T1000 (cell line): ENCODE measurements around the gene FAM171A2.
"Not testable (repeated sequence)": the region's sequence is repeated elsewhere in the genome, so short reads cannot be mapped to it uniquely, and the experiment has no call there.

Source experiments
- DNase-seq: peaks from one replicate; lab custom pipeline; 2025; ENCODE audit warnings: mixed read lengths; lab: John Stamatoyannopoulos, UW

FAM171A2 gene

DNA sequence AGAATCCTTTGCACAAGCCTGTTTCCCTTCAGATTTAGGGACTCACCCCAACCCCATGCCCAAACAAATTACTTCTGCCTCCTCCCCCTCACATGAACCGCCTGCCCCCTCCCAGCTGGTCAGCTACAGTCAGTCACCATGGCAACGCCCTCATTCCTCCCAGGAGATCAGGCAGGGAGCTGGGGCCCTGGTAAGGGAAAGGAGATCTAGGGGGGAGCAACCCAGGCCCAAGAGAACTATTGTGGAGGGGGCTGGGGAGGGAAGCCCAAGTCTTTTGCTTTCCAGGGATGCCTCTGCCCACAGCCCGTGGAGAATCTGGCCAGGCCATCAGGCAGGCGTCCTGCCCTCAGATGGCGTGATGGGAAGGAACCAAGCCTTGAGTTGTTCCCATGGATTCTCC, 2.8 kb downstream of the FAM171A2 start:
- DNase-seq: no peak

DNA sequence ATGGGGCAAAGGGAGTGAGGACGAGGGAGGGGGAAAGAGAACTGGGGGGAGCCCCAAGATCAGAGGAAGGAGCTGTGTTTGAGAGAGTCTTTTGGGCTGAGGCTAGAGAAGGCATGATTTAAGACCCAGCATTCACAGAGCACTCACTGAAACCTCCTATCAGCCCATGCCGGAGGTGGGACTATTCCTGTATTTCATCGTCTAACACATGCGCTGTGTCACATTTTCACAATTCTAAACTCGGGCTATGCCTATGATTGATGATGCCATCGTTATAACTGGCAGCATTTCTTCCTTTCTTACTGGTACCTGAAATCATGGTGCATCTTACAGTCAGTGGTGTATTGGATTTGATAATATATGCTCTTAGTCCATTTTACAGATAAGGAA, 3.5 kb downstream of the FAM171A2 start:
- DNase-seq: no peak

DNA sequence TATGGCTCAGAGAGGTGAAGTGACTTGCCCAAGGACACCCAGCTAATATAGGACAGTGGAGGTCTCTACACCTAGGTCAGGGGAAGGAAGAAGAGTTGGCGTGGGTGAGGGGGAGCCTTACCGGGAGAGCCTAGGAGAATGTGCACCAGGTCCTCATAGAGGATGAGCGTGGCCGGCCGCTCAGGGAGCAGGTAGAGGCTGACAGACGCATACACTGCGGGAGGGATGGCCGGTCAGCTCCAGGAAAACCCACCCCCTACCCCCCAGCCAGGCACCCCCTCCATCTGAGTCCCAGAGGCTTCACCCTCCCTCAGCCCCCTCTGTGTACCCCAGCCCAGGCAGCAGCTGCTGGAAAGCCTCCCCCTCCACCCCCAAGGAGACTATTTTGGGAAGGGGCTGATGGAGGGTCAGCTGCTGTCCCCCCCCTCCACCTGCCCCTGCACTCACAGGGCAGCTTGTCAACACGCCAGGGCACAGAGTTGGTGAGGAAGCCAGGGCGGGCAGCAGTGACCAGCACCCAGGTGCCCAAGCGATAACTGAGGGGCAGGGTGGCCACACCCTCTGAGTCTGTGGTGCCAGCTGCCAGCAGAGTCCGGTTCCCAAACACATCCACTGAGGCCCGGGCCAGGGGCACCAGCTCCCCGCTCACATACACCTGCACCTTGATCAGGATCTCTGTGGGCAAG, 4.1 kb downstream of the FAM171A2 start:
- no peak for DNase-seq

DNA sequence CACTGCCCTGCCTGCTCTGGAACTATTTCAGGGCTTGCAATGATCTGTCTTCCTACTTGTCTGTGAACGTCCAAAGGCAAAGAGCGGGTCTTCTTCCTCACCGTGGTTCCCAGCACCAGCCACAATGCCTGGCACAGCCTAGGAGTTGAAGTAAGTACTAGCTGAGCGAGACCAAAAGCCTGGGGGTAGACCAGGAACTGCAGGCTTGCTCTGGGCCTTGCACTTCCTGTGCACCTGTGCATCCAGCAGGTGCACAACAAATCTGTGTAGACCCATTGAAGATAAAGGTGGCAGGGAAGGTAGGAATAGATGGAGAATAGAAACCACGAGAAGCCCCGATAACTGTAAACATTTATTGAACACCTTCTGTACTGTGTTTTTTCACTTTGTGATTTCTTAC, 4.6 kb downstream of the FAM171A2 start:
- DNase-seq: no peak

DNA sequence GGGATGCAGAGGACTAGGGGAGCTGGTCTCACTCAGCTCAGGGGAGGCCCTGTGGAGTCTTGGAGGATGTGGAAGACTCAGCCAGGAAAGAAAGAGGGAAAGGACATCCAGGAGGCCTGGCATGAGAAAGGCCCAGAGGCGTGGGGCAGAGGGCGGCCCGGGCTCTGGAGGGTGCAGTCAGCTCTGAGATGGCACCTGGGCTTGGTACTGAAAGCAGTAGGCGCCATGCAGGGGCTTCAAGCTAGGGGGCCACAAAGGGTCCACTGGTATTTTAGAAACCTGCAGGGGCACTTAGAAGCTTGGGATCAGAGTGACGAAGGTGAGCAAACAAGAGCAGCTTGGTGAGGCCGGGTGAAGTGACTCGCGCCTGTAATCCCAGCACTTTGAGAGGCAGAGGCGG, 5.6 kb downstream of the FAM171A2 start:
- DNase-seq: no peak

DNA sequence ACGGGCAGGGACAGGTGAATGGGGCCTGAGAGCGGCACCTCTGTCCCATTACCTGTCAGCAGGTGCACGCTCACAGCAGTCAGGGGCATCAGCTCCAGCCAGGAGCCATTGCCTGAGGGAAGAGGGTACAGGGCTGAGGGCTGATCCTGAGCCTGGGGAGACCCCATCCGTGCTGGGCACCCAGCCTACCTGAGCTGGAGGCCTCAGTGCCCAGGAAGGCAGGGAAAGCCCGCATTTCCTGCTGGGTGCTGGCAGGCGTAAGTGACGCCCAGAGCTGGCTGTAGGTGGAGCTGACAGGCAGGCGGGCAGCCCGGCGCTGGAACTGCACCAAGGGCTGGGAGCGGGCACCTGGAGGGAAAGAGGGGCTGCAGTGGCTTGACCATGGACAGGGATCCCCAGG, 7.4 kb downstream of the FAM171A2 start:
- no peak for DNase-seq

DNA sequence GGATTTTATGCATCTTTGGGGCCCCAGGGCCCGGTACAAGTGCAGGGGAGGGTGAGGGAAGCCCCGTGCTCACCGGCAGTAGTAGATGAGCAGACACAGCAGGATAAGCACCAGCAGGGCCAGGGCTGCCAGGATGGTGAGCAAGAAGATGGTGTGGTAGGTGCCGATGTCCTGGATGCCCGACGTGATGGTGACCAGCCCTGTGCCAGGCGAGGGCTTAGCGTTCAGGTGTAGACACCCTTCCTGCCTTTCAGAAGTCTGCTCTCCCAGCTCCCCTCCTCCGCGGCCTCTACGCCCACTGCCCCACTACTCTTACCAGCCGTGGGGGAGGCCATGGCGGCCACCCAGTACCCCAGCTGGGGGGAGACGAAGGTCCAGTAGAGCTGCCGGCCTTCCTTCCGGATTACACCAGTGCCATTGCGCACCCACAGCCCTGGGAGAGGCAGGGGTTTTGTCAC, 8.0 kb downstream of the FAM171A2 start:
- DNase-seq: no peak

DNA sequence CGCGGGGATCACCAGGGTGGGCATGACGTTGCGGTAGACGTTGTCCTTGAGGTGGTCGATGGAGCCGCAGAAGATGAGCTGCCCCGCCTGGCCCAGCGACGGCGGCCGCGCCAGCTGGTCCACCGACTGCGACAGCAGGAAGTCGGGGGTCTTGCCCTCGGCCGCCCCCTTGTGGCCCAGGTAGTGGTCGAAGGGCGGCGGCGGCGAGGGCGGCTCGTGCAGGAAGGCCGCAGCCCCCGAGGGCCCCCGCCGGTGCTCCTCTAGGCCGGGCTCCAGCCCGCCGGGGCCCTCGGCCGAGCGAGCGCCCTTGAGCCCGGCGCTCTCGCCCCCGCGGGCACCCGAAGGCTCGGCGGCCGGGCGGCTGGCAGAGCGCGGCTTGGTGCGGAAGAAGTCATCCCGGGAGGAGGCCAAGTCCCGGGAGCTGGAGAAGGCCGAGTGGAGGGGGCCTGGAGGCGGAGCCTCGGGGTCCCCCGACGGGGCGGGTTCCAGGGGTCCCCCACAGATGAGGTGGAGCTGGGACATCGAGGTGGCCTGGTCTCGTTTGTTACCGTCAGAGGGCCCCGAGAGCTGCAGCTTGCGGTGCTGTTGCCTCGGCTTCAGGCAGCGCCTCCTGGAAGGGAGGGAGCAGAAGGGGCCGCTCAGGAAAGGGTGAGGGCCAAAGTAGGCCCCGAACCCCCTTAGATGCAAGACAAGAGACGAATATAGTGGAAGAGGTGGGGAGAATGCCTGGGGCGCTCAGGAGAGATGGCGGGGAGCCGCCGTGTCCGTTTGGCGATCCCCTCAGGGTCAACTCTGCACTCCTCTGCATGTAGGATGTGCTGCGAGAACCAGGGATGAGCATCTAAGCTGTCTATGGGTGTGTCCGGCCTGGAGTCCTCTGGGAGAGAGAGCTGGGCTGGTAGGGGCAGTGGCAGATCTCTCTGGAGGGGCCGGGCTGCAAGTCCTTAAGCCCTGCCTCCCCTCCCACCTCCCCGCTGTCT, 8.8 kb downstream of the FAM171A2 start:
- no peak for DNase-seq

DNA sequence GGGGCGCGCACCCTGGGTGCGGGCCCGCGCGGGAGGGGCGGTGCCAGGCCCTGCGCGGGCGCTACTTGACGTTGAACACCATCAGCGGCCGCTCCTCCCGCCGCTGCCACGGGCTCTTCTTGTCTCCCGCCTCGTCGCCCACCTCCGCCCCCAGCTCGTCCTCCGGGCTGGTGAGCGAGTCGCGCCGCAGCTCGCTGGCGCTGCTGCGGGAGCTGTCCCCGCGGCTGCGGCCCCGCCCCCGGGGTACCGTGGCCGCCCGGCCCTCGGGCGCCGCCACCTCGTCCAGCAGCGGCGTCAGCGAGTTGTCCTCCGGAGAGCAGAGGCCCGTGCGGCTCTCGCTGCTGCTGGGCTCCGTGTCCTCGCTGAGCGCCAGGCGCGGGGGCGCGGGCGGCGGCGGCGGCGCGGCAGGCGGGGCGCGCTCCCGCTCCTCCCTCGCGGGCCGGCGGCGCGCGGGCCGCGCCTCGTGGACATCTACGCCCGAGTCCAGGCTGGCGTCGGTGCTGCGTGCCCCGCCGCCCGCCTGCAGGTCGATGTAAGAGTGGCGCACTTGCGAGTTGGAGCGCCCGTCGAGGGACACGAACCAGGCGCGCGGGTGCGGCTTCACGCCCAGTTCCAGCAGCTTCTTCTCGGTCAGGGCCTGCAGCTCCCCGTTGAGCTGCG, 9.9 kb downstream of the FAM171A2 start:
- DNase-seq: no peak

DNA sequence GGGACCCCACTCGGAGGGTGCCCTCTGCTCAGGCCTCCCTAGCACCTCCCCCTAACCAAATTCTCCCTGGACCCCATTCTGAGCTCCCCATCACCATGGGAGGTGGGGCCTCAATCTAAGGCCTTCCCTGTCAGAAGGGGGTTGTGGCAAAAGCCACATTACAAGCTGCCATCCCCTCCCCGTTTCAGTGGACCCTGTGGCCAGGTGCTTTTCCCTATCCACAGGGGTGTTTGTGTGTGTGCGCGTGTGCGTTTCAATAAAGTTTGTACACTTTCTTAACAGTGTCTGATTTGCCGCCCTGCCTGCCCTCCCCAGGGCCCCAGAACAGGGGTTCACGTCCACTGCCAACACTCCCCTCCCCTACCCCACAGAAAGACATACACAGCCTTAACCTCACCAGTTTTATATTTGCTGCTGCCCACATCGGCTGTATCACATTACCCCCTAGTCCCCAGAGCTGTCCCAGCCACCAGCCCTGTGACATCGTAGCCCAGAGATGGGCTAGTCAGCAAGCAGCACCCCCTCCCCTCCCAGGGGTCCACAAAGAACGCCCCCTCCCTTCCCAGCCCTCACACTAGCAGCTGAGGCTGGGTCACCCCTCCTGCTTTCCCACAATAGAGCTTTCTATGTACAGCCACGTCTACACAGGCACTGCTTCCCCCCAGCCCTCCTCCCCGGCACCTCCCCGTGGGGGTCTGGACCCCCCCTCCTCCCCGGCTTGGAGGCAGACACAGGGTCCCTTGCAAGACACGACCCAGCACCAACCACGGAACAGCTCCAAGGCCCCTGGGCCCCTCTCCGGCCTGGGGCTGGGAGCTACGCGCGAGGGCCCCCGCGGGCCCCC, 10.6 kb downstream of the FAM171A2 start:
- no peak for DNase-seq

DNA sequence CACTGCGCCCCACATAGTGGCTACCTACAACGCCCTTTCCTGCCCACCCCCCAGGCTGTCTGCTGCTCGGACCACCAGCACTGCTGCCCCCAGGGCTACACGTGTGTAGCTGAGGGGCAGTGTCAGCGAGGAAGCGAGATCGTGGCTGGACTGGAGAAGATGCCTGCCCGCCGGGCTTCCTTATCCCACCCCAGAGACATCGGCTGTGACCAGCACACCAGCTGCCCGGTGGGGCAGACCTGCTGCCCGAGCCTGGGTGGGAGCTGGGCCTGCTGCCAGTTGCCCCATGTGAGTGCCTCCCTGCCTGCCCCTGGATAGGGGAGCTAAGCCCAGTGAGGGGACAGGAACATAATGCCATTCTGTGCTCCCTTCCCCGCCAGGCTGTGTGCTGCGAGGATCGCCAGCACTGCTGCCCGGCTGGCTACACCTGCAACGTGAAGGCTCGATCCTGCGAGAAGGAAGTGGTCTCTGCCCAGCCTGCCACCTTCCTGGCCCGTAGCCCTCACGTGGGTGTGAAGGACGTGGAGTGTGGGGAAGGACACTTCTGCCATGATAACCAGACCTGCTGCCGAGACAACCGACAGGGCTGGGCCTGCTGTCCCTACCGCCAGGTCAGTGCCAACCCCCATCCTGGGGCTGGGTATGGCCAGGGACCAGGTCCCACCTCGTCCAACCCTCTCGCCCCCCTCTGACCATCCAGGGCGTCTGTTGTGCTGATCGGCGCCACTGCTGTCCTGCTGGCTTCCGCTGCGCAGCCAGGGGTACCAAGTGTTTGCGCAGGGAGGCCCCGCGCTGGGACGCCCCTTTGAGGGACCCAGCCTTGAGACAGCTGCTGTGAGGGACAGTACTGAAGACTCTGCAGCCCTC, 11.5 kb downstream of the FAM171A2 start:
- DNase-seq: no peak

DNA sequence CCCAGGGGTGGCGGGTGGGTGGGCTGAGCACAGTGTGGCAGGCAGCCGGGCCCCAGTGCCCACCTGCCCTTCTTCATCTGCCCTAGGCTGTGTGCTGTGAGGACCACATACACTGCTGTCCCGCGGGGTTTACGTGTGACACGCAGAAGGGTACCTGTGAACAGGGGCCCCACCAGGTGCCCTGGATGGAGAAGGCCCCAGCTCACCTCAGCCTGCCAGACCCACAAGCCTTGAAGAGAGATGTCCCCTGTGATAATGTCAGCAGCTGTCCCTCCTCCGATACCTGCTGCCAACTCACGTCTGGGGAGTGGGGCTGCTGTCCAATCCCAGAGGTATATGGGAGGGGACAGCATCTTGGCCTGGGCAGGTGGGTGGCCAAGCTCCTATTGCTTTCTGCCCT, 12.2 kb downstream of the FAM171A2 start:
- DNase-seq: no peak

DNA sequence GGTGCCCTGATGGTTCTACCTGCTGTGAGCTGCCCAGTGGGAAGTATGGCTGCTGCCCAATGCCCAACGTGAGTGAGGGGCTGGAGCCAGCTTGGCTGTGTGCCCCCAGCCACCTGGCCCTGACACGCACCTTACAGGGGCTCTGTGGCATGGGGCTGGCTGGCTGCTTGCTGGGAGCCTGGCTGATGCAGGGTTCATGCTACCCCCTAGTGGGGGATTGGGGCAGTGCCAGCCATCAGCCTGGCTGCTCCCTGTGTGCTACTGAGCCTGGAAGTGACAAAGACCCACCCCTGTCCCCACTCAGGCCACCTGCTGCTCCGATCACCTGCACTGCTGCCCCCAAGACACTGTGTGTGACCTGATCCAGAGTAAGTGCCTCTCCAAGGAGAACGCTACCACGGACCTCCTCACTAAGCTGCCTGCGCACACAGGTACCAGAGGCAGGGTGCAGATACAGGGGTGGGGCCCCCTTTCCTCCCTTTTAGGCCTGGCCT, 12.9 kb downstream of the FAM171A2 start:
- DNase-seq: peak; percentile 29

DNA sequence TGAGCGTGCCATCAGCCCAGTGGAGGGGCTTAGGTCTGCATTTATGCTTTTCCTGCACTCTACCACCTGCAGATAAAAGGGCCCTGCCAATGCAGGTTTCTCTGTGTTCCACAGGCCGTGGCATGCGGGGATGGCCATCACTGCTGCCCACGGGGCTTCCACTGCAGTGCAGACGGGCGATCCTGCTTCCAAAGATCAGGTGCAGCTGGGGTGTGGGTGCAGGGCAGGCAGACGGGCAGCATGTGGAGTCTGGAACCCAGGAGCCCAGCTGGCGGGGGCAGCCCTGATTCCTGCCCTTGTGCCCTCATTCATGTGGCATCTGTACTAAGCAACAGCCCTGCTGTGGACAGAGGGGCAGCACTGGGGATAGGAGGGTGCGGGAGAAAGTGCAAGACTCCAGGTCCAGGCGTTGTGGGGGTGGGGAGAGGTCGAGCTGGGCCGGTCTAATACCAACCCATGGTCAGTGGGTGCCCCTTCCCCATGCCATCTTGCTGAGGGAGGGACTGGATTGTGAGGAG, 14.0 kb downstream of the FAM171A2 start:
- DNase-seq: no peak

DNA sequence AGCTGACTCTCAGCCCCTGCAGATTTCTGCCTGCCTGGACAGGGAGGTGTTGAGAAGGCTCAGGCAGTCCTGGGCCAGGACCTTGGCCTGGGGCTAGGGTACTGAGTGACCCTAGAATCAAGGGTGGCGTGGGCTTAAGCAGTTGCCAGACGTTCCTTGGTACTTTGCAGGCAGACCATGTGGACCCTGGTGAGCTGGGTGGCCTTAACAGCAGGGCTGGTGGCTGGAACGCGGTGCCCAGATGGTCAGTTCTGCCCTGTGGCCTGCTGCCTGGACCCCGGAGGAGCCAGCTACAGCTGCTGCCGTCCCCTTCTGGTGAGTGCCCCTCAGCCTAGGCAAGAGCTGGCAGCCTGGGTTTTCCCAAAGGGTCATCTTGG, 14.7 kb downstream of the FAM171A2 start:
- no peak for DNase-seq

DNA sequence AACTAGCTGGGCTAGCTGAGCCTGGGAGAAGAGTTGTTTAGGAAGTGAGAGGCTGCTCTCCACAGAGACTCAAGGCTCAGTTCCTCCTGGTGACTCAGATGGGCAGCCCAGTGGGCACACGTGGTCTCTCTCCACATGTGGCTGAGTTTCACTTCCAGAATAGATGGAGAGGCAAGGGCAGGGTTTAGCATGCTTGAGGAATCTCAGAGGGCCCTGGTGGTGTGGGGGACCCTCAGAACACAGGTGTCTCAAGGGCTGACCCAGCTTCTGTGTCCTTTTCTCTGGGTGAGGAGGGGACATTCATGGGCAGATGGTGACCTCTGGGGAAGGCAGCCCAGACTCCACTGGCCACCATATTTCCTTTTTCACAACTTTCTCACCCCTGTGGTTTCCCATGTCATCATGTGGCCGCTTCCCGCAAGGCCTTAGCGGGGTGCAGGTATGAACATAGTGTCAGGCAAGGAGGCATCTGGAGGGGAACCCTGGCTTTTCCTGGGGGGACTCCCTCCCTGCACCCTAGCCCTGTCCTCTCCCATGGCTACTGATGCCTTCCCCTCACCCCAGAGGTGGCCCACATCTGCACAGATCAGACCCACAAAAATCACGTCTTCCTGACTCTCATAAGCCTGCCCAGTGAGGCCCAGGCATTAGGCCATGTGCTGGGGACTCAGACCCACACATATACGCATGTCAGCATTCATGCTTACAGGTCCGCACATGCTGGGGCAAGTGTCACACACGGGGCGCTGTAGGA, 15.2 kb downstream of the FAM171A2 start:
- DNase-seq: no peak

DNA sequence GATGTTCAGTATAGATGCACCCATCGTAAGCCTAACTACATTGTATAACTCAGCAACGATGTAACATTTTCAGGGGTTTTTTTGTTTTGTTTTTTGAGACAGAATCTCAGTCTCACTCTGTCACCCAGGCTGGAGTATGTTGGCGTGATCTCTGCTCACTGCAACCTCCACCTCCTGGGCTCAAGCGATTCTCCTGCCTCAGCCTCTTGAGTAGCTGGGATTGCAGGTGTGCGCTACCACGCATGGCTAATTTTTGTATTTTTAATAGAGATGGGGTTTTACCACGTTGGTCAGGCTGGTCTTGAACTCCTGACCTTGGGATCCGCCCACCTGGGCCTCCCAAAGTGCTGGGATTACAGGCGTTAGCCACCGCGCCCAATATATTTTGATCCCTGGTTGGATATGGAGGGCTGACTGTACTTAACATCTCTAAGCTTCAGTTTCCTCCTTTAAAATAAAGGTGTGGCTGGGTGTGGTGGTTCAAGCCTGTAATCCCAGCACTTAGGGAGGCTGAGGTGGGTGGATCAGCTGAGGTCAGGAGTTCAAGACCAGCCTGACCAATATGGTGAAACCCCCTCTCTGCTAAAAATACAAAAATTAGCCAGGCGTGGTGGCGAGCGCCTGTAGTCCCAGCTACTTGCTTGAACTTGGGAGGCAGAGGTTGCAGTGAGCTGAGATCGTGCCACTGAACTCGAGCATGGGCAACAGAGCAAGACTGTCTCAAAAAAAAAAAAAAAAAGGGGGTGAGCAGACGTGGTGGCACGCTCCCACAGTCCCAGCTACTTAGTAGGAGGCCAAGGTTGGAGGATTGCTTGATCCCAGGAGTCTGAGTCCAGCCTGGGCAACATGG, 16.2 kb downstream of the FAM171A2 start:
- DNase-seq: not testable (repeated sequence)

DNA sequence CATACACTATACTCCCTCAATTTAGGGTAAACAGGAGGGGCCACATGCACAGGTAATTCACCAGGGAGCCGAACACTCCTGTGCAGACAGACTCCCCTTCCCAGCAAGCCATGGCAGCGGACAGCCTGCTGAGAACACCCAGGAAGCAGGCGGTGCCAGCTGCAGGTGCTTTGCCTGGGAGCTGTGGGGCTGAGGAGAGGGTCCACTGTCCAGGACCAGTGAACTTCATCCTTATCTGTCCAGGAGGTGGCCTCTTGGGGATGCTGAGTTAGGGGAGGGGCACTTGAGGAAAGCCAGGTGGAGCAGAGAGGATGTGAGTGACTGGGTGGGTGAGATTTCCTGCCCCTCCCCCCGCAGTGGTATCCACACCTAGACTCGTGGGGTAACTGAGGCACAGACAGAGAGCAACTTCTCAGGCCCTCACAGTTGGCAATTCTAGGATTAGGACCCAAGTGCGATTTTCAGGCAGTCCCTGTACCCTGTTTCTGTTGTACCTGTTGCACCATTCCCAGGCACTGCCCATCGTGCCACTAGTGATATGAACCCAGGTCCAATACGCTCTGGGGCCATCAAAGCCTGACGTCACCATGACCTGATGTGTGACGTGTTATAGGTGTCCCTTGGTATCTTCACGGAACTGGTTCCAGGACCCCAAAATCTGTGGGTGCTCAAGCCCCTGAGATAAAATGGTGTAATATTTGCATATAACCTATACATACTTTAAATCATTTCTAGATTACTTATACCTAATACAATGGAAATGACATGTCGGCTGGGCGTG, 17.4 kb downstream of the FAM171A2 start:
- DNase-seq: no peak
